Transverse colon (tissue), 4 donors: ENCODE results near the gene STARD7.

Experiments
- CTCF ChIP-seq, 5 experiments: fragments of 200-600 bp in 3 of 5; fragments of 450-650 bp in 2 of 5; sonication (generic) in 3 of 5; IDR thresholded peaks; 1 replicate in 2 of 5; 2 replicates in 3 of 5; pipeline ENCODE4 v1.5.1; 2016 to 2017; ENCODE audit warnings: antibody characterized with exemption in 5 of 5, inconsistent platforms in 3 of 5, mild to moderate bottlenecking in 2 of 5, moderate library complexity in 1 of 5
- EP300 ChIP-seq: sonication (generic); formaldehyde crosslinking; IDR thresholded peaks from one replicate; pipeline ENCODE4 v1.6.1; 2017; ENCODE audit warnings: antibody characterized with exemption, low read depth
- POLR2A ChIP-seq: fragments of 450-650 bp; IDR thresholded peaks from one replicate; pipeline ENCODE4 v1.6.1; 2016; ENCODE audit warnings: antibody characterized with exemption, mild to moderate bottlenecking, moderate library complexity
- POLR2AphosphoS5 ChIP-seq, 3 donors: sonication (generic); formaldehyde crosslinking; IDR thresholded peaks; one replicate each; pipeline ENCODE4 v1.6.1; 2016; ENCODE audit warnings: antibody characterized with exemption in 3 of 3

GRCh38 chr2:96145036-96145847 lies 63.4 kb downstream of the STARD7 start, which contains the start of gene DUSP2:
- TF ChIP-seq CTCF (IDR thresholded peaks at IDR 0.05) (no peak), EP300 (no peak), POLR2A (peak; percentile 74), POLR2AphosphoS5 (IDR thresholded peaks at IDR 0.05) (peak; percentile 43 to 86 (median 79))
